Mesothelial cell of epicardium (in vitro differentiated cells): Measurements from ENCODE around the gene SH3RF2. TPM values are rescaled to one million over a fixed set of nuclear protein-coding genes. Genes with fewer than 3 reads are reported as not detected.

ENCODE experiments used
- DNase-seq, 2 experiments: peaks; one replicate each; pipeline ENCODE4 v3.0.0; 2021; ENCODE audit warnings: low spot score in 2 of 2; ENCODE audit not compliant: unreplicated experiment in 2 of 2
- H3K27ac Mint-ChIP-seq: 2 replicates; pipeline ENCODE4 v1.8.0; 2021; ENCODE audit warnings: mixed read lengths
- H3K27me3 Mint-ChIP-seq: 2 replicates; pipeline ENCODE4 v1.8.0; 2021; ENCODE audit warnings: low read depth, mixed read lengths
- H3K36me3 Mint-ChIP-seq: 2 replicates; pipeline ENCODE4 v1.8.0; 2021; ENCODE audit warnings: mixed read lengths
- H3K4me1 Mint-ChIP-seq: 2 replicates; pipeline ENCODE4 v1.8.0; 2021; ENCODE audit warnings: mixed read lengths
- H3K4me3 Mint-ChIP-seq: 2 replicates; pipeline ENCODE4 v1.8.0; 2021; ENCODE audit warnings: mild to moderate bottlenecking, moderate library complexity, mixed read lengths
- H3K9me3 Mint-ChIP-seq: 2 replicates; pipeline ENCODE4 v1.8.0; 2021; ENCODE audit warnings: mixed read lengths
- total RNA-seq: library from RNA; stranded (reverse); gene quantifications from 3 replicates; pipeline ENCODE4 v1.2.1, GENCODE V29; 2021
- TF ChIP-seq, protein P1 (sequence below): fragments of 200-600 bp; sonication (generic); IDR thresholded peaks from one replicate; pipeline ENCODE4 v1.5.0; 2021; ENCODE audit warnings: antibody characterized with exemption; ENCODE audit not compliant: unreplicated experiment

The SH3RF2 gene
- total RNA-seq, 1 donor from 2014 or later: 3.2 TPM

DNA sequence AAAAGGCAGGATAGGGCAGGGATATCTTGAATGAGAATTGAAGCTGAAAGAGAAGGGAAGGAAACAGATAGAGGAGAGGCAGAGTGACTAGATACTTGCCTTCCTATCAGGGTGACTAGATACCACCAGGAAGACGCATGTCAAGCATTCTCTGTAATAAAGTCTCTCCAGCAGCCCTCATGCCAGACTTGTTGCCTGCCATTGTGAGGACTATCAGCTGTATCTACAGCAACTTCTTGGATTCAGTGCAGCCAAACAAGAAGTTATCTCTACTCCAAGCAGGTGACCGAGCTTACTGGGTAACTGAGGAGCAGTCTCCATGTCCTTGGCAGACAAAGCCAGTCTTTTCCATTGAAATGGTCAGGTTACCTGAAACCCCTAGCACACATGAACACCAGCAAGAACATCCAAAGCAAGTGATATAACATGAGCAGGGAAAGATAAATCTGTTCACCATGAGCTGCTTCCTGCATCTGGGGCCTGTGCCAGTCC is 9.3 kb downstream of the SH3RF2 start:
- TF ChIP-seq, protein P1, sequence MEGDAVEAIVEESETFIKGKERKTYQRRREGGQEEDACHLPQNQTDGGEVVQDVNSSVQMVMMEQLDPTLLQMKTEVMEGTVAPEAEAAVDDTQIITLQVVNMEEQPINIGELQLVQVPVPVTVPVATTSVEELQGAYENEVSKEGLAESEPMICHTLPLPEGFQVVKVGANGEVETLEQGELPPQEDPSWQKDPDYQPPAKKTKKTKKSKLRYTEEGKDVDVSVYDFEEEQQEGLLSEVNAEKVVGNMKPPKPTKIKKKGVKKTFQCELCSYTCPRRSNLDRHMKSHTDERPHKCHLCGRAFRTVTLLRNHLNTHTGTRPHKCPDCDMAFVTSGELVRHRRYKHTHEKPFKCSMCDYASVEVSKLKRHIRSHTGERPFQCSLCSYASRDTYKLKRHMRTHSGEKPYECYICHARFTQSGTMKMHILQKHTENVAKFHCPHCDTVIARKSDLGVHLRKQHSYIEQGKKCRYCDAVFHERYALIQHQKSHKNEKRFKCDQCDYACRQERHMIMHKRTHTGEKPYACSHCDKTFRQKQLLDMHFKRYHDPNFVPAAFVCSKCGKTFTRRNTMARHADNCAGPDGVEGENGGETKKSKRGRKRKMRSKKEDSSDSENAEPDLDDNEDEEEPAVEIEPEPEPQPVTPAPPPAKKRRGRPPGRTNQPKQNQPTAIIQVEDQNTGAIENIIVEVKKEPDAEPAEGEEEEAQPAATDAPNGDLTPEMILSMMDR: no peak
- Mint-ChIP-seq H3K27me3 (peaks cover 8% of the 10 kb centered on the region), H3K4me3 (no peak overlapping the region), H3K36me3 (no peaks in the 10 kb centered on the region), H3K27ac (no peak overlapping the region), H3K4me1 (peaks cover 19% of the 10 kb centered on the region), H3K9me3 (no peaks in the 10 kb centered on the region)
- no peak for DNase-seq

DNA sequence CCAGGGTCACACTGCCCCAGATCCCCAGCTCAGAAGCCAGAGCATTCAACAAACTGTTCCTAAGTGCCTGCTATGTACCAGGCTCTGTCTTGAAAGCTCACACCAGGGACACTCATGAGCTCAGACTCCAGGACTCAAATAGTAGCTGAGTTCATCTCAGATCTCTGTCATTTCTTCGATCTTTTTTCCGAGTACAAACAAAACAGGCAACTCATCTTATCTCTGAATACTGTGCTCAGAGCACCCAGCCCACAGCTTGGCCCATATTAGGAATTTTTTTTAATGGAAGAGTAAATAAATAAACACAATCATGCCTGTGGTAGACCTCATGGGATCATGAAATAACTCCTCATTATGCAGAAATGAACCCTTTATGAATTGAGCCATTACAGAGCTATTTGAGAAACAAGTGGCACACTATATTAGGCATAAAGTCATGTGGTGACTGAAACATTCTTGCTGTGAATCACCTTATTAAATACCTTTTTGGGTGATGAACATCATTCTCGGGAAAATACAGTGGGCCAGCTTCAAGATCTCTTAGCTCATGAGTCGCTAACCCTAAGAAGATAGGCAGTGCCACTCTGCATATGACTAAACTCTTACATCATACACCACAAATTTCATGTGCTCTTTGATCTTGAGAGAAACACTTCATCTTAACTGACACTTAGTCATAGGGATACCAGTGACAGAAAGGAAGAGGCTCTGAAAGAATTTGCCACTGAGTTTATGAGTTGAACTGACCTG is 9.9 kb downstream of the SH3RF2 start:
- Mint-ChIP-seq H3K27ac (no peak overlapping the region), H3K27me3 (peaks cover 8% of the 10 kb centered on the region), H3K9me3 (no peaks in the 10 kb centered on the region), H3K4me3 (no peak overlapping the region), H3K4me1 (peaks cover 24% of the 10 kb centered on the region), H3K36me3 (no peaks in the 10 kb centered on the region)
- TF ChIP-seq, protein P1: no peak
- no peak for DNase-seq

DNA sequence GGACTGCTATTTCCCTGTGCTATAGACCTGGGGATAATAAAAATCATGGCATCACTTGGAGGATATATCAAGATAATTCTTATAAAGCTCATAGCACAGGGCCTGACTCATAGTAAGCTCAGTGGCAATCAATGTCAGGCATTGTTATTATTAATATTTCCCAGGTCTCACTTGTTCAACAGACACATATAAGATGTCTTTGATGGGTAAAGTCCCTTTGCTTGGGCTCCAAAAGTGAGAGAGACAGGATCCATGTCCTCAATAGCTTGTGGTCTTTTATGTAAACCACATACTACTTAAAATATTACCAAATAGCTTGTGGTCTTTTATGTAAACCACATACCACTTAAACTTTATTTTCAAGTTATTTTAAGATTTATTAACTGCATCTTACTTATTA is 11.2 kb downstream of the SH3RF2 start:
- no peak overlapping the region for H3K4me3 Mint-ChIP-seq
- H3K27ac Mint-ChIP-seq: no peak overlapping the region
- TF ChIP-seq, protein P1: no peak
- no peaks in the 10 kb centered on the region for H3K9me3 Mint-ChIP-seq
- peaks cover 8% of the 10 kb centered on the region for H3K27me3 Mint-ChIP-seq
- H3K4me1 Mint-ChIP-seq: peaks cover 27% of the 10 kb centered on the region
- no peaks in the 10 kb centered on the region for H3K36me3 Mint-ChIP-seq
- no peak for DNase-seq

DNA sequence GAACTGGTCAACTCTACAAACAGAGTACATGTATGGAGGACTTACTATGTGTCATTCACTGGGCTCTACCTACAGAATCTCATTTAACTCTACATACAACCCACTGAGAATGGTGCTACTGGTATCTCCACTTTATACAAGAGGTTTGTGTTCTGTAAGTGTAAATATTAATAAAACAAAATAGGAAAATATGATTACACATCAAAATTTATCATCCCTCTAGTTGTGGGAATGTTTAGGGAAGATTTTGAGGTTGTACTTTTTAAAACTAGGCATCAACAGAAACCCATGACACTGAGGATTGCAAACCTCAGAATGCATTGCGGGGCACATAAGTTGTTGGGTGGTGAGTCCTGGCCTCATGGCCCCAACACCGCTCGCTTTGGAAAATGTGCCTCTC is 11.7 kb downstream of the SH3RF2 start:
- Mint-ChIP-seq H3K9me3 (no peaks in the 10 kb centered on the region), H3K27me3 (peaks cover 8% of the 10 kb centered on the region), H3K4me3 (no peak overlapping the region), H3K4me1 (peaks cover 27% of the 10 kb centered on the region), H3K27ac (no peak overlapping the region), H3K36me3 (no peaks in the 10 kb centered on the region)
- TF ChIP-seq, protein P1: no peak
- DNase-seq: no peak

DNA sequence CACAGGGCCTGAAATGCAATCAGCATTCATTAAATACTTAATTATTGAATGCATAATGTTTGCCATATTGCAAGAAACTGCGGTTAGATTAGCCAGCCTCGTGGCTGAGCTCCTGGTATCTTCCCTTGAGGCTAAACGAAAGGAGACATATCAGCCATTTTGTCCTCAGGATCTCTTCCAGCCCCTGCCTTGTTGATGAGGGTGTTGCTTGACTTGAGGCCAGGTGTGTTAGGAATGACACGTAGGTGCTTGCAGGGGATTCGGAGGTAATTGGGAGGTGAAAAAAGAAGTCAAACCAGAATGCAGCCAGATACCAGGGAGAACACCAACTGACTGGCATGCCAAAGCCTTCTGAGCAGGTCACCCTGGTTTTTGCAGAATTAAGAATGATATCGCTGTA is 12.5 kb downstream of the SH3RF2 start:
- H3K9me3 Mint-ChIP-seq: peaks cover 4% of the 10 kb centered on the region
- no peak overlapping the region for H3K4me3 Mint-ChIP-seq
- peaks cover 22% of the 10 kb centered on the region for H3K4me1 Mint-ChIP-seq
- TF ChIP-seq, protein P1: no peak
- H3K36me3 Mint-ChIP-seq: no peaks in the 10 kb centered on the region
- no peak overlapping the region for H3K27ac Mint-ChIP-seq
- no peak for DNase-seq
- peaks cover 13% of the 10 kb centered on the region for H3K27me3 Mint-ChIP-seq

DNA sequence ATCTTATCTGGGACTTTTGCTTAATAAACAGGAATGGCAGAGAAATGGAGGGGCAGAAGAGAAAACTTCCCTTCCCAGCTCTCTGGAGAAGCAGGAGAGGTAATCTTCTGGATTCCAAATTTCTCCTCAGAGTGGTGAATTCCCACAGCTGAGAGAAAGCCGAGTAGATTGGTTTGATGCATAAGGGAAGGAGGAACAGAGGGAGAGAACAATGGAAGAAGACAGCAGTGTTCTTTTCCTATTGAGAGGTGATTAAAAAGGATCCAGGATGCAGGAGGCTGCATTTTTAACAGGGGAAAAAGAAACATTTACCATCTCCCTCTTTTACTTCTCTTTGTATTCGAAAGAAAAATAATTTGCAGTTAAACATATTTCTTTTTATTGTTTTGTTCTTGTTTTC is 13.1 kb downstream of the SH3RF2 start:
- no peak for DNase-seq
- no peaks in the 10 kb centered on the region for H3K36me3 Mint-ChIP-seq
- H3K4me1 Mint-ChIP-seq: peaks cover 22% of the 10 kb centered on the region
- H3K27ac Mint-ChIP-seq: no peak overlapping the region
- H3K4me3 Mint-ChIP-seq: no peak overlapping the region
- H3K9me3 Mint-ChIP-seq: peaks cover 10% of the 10 kb centered on the region
- TF ChIP-seq, protein P1: no peak
- peaks cover 13% of the 10 kb centered on the region for H3K27me3 Mint-ChIP-seq
